Lung (tissue), 12 donors: ENCODE measurements around the gene PLCG1. TPM values are rescaled to one million over a fixed set of nuclear protein-coding genes. Genes with fewer than 3 reads are reported as not detected.

Experiments
- ATAC-seq: fragments of 200-7000 bp; cut with Tn5 transposase; one replicate; pipeline ENCODE4 v1.9.1; 2020; ENCODE audit warnings: moderate number of reproducible peaks; ENCODE audit not compliant: insufficient read depth, low FRiP score
- DNase-seq, 3 donors: peaks; one replicate each; pipeline ENCODE4 v3.0.0-alpha.2; 2013 to 2017
- H3K27ac ChIP-seq, 2 donors: one replicate each; pipeline ENCODE4 v1.5.1; 2013; ENCODE audit warnings: mild to moderate bottlenecking in 2 of 2, moderate library complexity in 2 of 2, control low read depth in 1 of 2, inconsistent platforms in 1 of 2, low read depth in 1 of 2, low read length in 1 of 2
- H3K27me3 ChIP-seq, 3 donors: one replicate each; pipeline ENCODE4 v1.5.1; 2013; ENCODE audit warnings: low read length in 2 of 3; ENCODE audit not compliant: control insufficient read depth in 3 of 3, insufficient read depth in 3 of 3
- H3K36me3 ChIP-seq, 4 donors: one replicate each; pipeline ENCODE4 v1.5.1; 2013; ENCODE audit warnings: low read length in 4 of 4, mild to moderate bottlenecking in 1 of 4, moderate library complexity in 1 of 4; ENCODE audit not compliant: control insufficient read depth in 4 of 4, insufficient read depth in 4 of 4
- H3K4me1 ChIP-seq, 5 donors: one replicate each; pipeline ENCODE4 v1.5.1; 2013; ENCODE audit warnings: low read length in 5 of 5, mild to moderate bottlenecking in 2 of 5, moderate library complexity in 1 of 5; ENCODE audit not compliant: control insufficient read depth in 5 of 5, insufficient read depth in 5 of 5
- H3K4me3 ChIP-seq: one replicate; pipeline ENCODE4 v1.5.1; 2013; ENCODE audit warnings: mild to moderate bottlenecking, control low read depth, moderate library complexity
- H3K9ac ChIP-seq, 2 donors: one replicate each; pipeline ENCODE4 v1.5.1; 2013; ENCODE audit warnings: low read length in 2 of 2, control low read depth in 1 of 2; ENCODE audit not compliant: insufficient read depth in 1 of 2
- H3K9me3 ChIP-seq, 4 donors: one replicate each; pipeline ENCODE4 v1.5.1; 2013; ENCODE audit warnings: low read length in 3 of 4, mild to moderate bottlenecking in 1 of 4, moderate library complexity in 1 of 4; ENCODE audit not compliant: control insufficient read depth in 4 of 4, insufficient read depth in 3 of 4
- CTCF ChIP-seq: IDR thresholded peaks from 2 replicates; pipeline ENCODE4 v1.5.1; 2012; ENCODE audit warnings: mild to moderate bottlenecking; ENCODE audit errors: control extremely low read depth, extremely low read depth
- WGBS, 2 donors: extraction: QIAGEN DNeasy Blood & Tissue Kit; methylation state at CpG; one replicate each; pipeline ENCODE4 v1.1.7; 2013; 5-methylcytosine and 5-hydroxymethylcytosine counted together
- polyA plus RNA-seq, 2 donors: library from polyadenylated mRNA; stranded (reverse); fragments of 200-250 nt; gene quantifications; one replicate each; pipeline ENCODE4 v1.2.1, GENCODE V29; 2013
- total RNA-seq, 2 donors: library from RNA; depleted of rRNA in 1 of 2; stranded (reverse); fragments of >200 nt in 1 of 2; gene quantifications; one replicate each; pipeline ENCODE4 v1.2.1, GENCODE V29; 2014 to 2021
- donor health status: control.
- donor health status: control.
- donor health status: Bipolar disorder and iron deficiency.
- donor health status: healthy.
- donor health status: DM: yes; HTN: yes; CAD: no.

The PLCG1 gene
- total and polyA plus RNA-seq, 4 donors: 29.6 to 154 (median 67.1) TPM

- H3K4me1 ChIP-seq: no peaks in the 10 kb centered on the region
- H3K27me3 ChIP-seq: no peaks in the 10 kb centered on the region
- no peak overlapping the region for H3K4me3 ChIP-seq
- 77 to 83% methylated on average over 4 of the region's 4 CpGs for WGBS, 2 donors
- TF ChIP-seq CTCF: no peak
- peaks cover 18 to 43% (median 38%) of the 10 kb centered on the region in 4 donors for H3K36me3 ChIP-seq
- H3K27ac ChIP-seq: no peak overlapping the region
- ATAC-seq: no peak
- no peak for DNase-seq
- no peaks in the 10 kb centered on the region for H3K9me3 ChIP-seq
- no peak overlapping the region for H3K9ac ChIP-seq
Measured at GRCh38 chr20:41091927-41092326, 45.4 kb upstream of the PLCG1 start.

- no peak for ATAC-seq
Measured at GRCh38 chr20:41094353-41095055, 42.8 kb upstream of the PLCG1 start.

GRCh38 chr20:41095110-41095969 lies 42.0 kb upstream of the PLCG1 start:
- no peaks in the 10 kb centered on the region for H3K9me3 ChIP-seq
- no peak for ATAC-seq
- peak; percentile 76 for TF ChIP-seq CTCF
- WGBS, 2 donors: 45 to 52% methylated on average over 7 of the region's 7 CpGs
- no peaks in the 10 kb centered on the region for H3K27me3 ChIP-seq
- DNase-seq: peak; percentile 65 to 80 (median 78)
- no peak overlapping the region for H3K27ac ChIP-seq
- H3K4me3 ChIP-seq: no peak overlapping the region
- H3K4me1 ChIP-seq: peaks cover 0 to 8% (median 0%) of the 10 kb centered on the region in 5 donors
- H3K9ac ChIP-seq: no peak overlapping the region
- H3K36me3 ChIP-seq: peaks cover 25 to 57% (median 47%) of the 10 kb centered on the region in 4 donors

More at GRCh38 chr20:41094353-41095055, 42.8 kb upstream of the PLCG1 start:
- DNase-seq: peak in 1 of 3 donors; percentile 13
- peaks cover 21 to 55% (median 44%) of the 10 kb centered on the region in 4 donors for H3K36me3 ChIP-seq
- no peaks in the 10 kb centered on the region for H3K27me3 ChIP-seq
- H3K27ac ChIP-seq: no peak overlapping the region
- H3K9me3 ChIP-seq: no peaks in the 10 kb centered on the region
- no peak for TF ChIP-seq CTCF
- no peak overlapping the region for H3K9ac ChIP-seq
- peaks cover 0 to 8% (median 0%) of the 10 kb centered on the region in 5 donors for H3K4me1 ChIP-seq
- 98% methylated on average over 2 of the region's 2 CpGs for WGBS, 2 donors
- no peak overlapping the region for H3K4me3 ChIP-seq
